HEK293T (cell line): ENCODE results near the gene ZNF202.

Source experiments
- ELF4 ChIP-seq: fragments of 450-650 bp; IDR thresholded peaks from 2 replicates; pipeline ENCODE4 v1.6.1; 2017; ENCODE audit warnings: antibody characterized with exemption
- FOXA1 ChIP-seq: fragments of 450-650 bp; IDR thresholded peaks from 2 replicates; pipeline ENCODE4 v1.6.1; 2016; ENCODE audit warnings: mild to moderate bottlenecking
- FOXM1 ChIP-seq: fragments of 450-650 bp; IDR thresholded peaks from 2 replicates; pipeline ENCODE4 v1.6.1; 2017; ENCODE audit warnings: mild to moderate bottlenecking, borderline replicate concordance
- SP1 ChIP-seq: fragments of 450-650 bp; IDR thresholded peaks from 2 replicates; pipeline ENCODE4 v1.6.1; 2017
- SUZ12 ChIP-seq: fragments of 450-650 bp; IDR thresholded peaks from 2 replicates; pipeline ENCODE4 v1.6.1; 2016; ENCODE audit warnings: mild to moderate bottlenecking

DNA sequence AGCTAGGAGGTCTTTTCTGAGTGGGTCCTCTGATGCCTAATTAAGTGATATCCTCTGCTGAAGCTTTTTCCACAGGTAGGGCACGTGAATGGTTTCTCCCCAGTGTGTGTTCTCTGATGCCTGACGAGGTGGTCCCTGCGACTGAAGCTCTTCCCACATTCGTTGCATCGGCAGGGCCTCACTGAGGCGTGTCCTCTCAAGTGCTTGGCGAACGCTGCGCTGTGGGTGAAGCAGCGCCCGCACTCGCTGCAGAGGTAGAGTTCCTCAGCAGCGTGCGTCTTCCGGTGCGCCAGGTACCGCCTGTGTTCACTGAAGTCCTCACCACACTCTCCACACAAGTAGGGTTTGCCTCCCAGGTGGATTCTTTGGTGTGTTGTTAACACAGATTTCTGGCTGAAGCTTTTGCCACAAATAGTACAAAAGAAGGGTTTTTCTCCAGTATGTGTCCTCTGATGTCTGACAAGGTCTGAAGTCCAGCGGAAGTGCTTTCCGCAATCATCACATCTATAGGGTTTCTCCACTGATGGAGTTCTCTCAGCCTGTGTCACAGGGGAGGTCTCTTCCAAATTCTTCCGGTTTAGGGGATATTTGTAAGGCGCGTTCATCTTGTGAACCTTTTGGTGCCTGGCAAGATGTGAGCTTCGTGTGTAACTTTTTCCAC, 15.3 kb downstream of the ZNF202 start:
- TF ChIP-seq SUZ12 (no peak), SP1 (no peak), FOXM1 (no peak), ELF4 (no peak), FOXA1 (no peak)
